Mucosa of descending colon (tissue), 3 donors: Measurements from ENCODE around the gene USP17L22. TPM values are rescaled to one million over a fixed set of nuclear protein-coding genes. Genes with fewer than 3 reads are reported as not detected.
"Not testable (repeated sequence)": the region's sequence is repeated elsewhere in the genome, so short reads cannot be mapped to it uniquely, and the experiment has no call there.

Source experiments
- ATAC-seq: fragments of 200-7000 bp; cut with Tn5 transposase; one replicate; pipeline ENCODE4 v1.9.1; 2020; ENCODE audit warnings: mild to moderate bottlenecking, moderate library complexity
- DNase-seq, 3 donors: peaks; one replicate each; pipeline ENCODE4 v3.0.0-alpha.2; 2020
- H3K36me3 ChIP-seq: fragments of 200-600 bp; one replicate; pipeline ENCODE4 v1.8.0; 2021; ENCODE audit warnings: low read depth, mild to moderate bottlenecking
- H3K4me1 ChIP-seq: fragments of 200-600 bp; one replicate; pipeline ENCODE4 v1.8.0; 2021; ENCODE audit warnings: low read depth, mild to moderate bottlenecking
- H3K4me3 ChIP-seq: fragments of 200-600 bp; one replicate; pipeline ENCODE4 v1.8.0; 2021; ENCODE audit warnings: mild to moderate bottlenecking
- H3K9me3 ChIP-seq: fragments of 200-600 bp; one replicate; pipeline ENCODE4 v1.8.0; 2021; ENCODE audit warnings: mild to moderate bottlenecking
- intact Hi-C, 2 donors: fragments of 100-400 bp; cut with DNase I in 1 of 2; cut with micrococcal nuclease in 1 of 2; formaldehyde crosslinking; loops; one replicate each; pipeline versions ENCODE4 v1.11.0 to v1.11.1; 2022; cut with DNase I, micrococcal nuclease
- long read RNA-seq, 2 donors: library from polyadenylated mRNA; unstranded; transcript quantifications; one replicate each; pipeline ENCODE4 v2.0.0, GENCODE V29; 2019 to 2021
- total RNA-seq, 3 donors: library from RNA; stranded (reverse); fragmentation: NEBNext Ultra II Directional in 2 of 3; extraction: Animal tissue kit (Norgen Biotek cat#: 25700) in 2 of 3; gene quantifications; one replicate each; pipeline versions ENCODE4 v1.2.1 to v1.2.4, GENCODE V29; 2021 to 2023
- donor health status: DM: no; HTN: no; CAD: no; lungs with moderate emphysema.
- donor health status: DM: no; HTN: no; CAD: no.
- donor health status: DM: no; HTN: yes; CAD: no.

The USP17L22 gene
- total RNA-seq, result not detected
- long read RNA-seq, donor 1, result 0 reads
- long read RNA-seq, donor 2, result 0 reads

GRCh38 chr4:9267319-9267718 is at the start of gene USP17L22:
TSS of gene USP17L22 (plus strand) at chr4:9267619. CDS start at chr4:9267619, 0 bp downstream.
- H3K4me1 ChIP-seq, H3K36me3 ChIP-seq, H3K4me3 ChIP-seq, intact Hi-C loops, ATAC-seq, DNase-seq, H3K9me3 ChIP-seq: not testable (repeated sequence)

GRCh38 chr4:9219852-9220251 is 47.6 kb upstream of the USP17L22 start, which contains the start of gene USP17L12:
TSS of gene USP17L12 (plus strand) at chr4:9220152. CDS start at chr4:9220152, 0 bp downstream.
- H3K4me3 ChIP-seq, ATAC-seq, H3K9me3 ChIP-seq, intact Hi-C loops, H3K36me3 ChIP-seq, H3K4me1 ChIP-seq, DNase-seq: not testable (repeated sequence)

- H3K4me3 ChIP-seq, intact Hi-C loops, DNase-seq, ATAC-seq, H3K4me1 ChIP-seq, H3K36me3 ChIP-seq, H3K9me3 ChIP-seq: not testable (repeated sequence)
These were observed 42.8 kb upstream of the USP17L22 start, which contains the start of gene USP17L13 for GRCh38 chr4:9224596-9224995. TSS of gene USP17L13 (plus strand) at chr4:9224896. CDS start at chr4:9224896, 0 bp downstream.

GRCh38 chr4:9230249-9230648 is 37.2 kb upstream of the USP17L22 start:
- H3K4me3 ChIP-seq, H3K4me1 ChIP-seq, ATAC-seq, H3K9me3 ChIP-seq, intact Hi-C loops, H3K36me3 ChIP-seq: not testable (repeated sequence)
- DNase-seq, result peak in 1 of 3 donors; percentile 19

GRCh38 chr4:9234085-9234484 is 33.3 kb upstream of the USP17L22 start, which contains the start of gene USP17L15:
TSS of gene USP17L15 (plus strand) at chr4:9234385. CDS start at chr4:9234385, 0 bp downstream.
- H3K4me3 ChIP-seq, intact Hi-C loops, H3K9me3 ChIP-seq, H3K36me3 ChIP-seq, DNase-seq, H3K4me1 ChIP-seq, ATAC-seq: not testable (repeated sequence)

- H3K4me3 ChIP-seq, H3K36me3 ChIP-seq, intact Hi-C loops, ATAC-seq, H3K4me1 ChIP-seq, H3K9me3 ChIP-seq: not testable (repeated sequence)
- DNase-seq, result peak; percentile 1 to 25 (median 21)
These were observed 29.0 kb upstream of the USP17L22 start for GRCh38 chr4:9238461-9238860.

GRCh38 chr4:9243579-9243978 is 23.8 kb upstream of the USP17L22 start, which contains the start of gene USP17L17:
TSS of gene USP17L17 (plus strand) at chr4:9243879. CDS start at chr4:9243879, 0 bp downstream.
- DNase-seq, H3K36me3 ChIP-seq, ATAC-seq, H3K4me1 ChIP-seq, intact Hi-C loops, H3K4me3 ChIP-seq, H3K9me3 ChIP-seq: not testable (repeated sequence)

GRCh38 chr4:9247953-9248680 is 19.3 kb upstream of the USP17L22 start, which contains the start of gene USP17L18:
TSS of gene USP17L18 (plus strand) at chr4:9248630. CDS start at chr4:9248630, 0 bp downstream.
- ATAC-seq, H3K36me3 ChIP-seq, intact Hi-C loops, H3K4me3 ChIP-seq, H3K9me3 ChIP-seq, H3K4me1 ChIP-seq: not testable (repeated sequence)
- peak in 1 of 3 donors; percentile 23 for DNase-seq

- intact Hi-C loops, H3K9me3 ChIP-seq, ATAC-seq, H3K4me1 ChIP-seq, H3K36me3 ChIP-seq, DNase-seq, H3K4me3 ChIP-seq: not testable (repeated sequence)
These were observed 14.3 kb upstream of the USP17L22 start, which contains the start of gene USP17L19 for GRCh38 chr4:9253078-9253477. TSS of gene USP17L19 (plus strand) at chr4:9253378. CDS start at chr4:9253378, 0 bp downstream.

- ATAC-seq, H3K4me1 ChIP-seq, H3K9me3 ChIP-seq, H3K4me3 ChIP-seq, DNase-seq, H3K36me3 ChIP-seq, intact Hi-C loops: not testable (repeated sequence)
These were observed 9.6 kb upstream of the USP17L22 start, which contains the start of gene USP17L20 for GRCh38 chr4:9257824-9258223. TSS of gene USP17L20 (plus strand) at chr4:9258124. CDS start at chr4:9258124, 0 bp downstream.

GRCh38 chr4:9262572-9262971 is 4.8 kb upstream of the USP17L22 start, which contains the start of gene USP17L21:
TSS of gene USP17L21 (plus strand) at chr4:9262872. CDS start at chr4:9262872, 0 bp downstream.
- H3K36me3 ChIP-seq, H3K4me3 ChIP-seq, H3K4me1 ChIP-seq, H3K9me3 ChIP-seq, ATAC-seq, intact Hi-C loops, DNase-seq: not testable (repeated sequence)

- H3K9me3 ChIP-seq, H3K4me3 ChIP-seq, H3K36me3 ChIP-seq, H3K4me1 ChIP-seq, ATAC-seq, intact Hi-C loops: not testable (repeated sequence)
- DNase-seq, result peak; percentile 5 to 81 (median 35)
These were observed 4.3 kb downstream of the USP17L22 start for GRCh38 chr4:9271719-9272118.
